Testis (tissue), 2 donors: ENCODE results near the gene OR5AR1.

Experiments used
- CTCF ChIP-seq, 3 experiments: fragments of 450-650 bp in 2 of 3; fragments of 200-600 bp in 1 of 3; sonication (generic) in 1 of 3; IDR thresholded peaks; one replicate each; pipeline ENCODE4 v1.5.1; 2016 to 2019; ENCODE audit warnings: antibody characterized with exemption in 3 of 3, mild to moderate bottlenecking in 2 of 3, moderate library complexity in 1 of 3
- POLR2A ChIP-seq: fragments of 450-650 bp; IDR thresholded peaks from one replicate; pipeline ENCODE4 v1.6.1; 2017; ENCODE audit warnings: antibody characterized with exemption, mild to moderate bottlenecking, moderate library complexity

DNA sequence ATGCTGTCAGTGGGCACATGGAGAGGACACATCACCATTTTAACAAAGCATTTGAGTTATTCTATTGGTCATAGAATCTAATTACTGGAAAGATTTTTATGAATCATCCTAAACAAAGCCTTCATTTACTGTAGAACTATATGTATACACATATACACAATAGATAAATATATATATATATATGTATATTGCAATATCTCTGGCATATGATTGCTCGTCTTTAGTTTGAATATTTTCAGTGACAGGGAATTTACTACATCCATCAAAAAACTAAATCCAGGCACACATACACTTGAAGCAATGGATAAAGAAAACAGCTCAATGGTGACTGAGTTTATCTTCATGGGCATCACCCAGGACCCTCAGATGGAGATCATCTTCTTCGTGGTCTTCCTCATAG is at the start of gene OR5AR1:
- no peak for TF ChIP-seq CTCF (IDR thresholded peaks at IDR 0.05)
- TF ChIP-seq POLR2A = no peak
